Natural killer cell (primary cell): ENCODE results near the gene PTPRR. TPM values are rescaled to one million over a fixed set of nuclear protein-coding genes. Genes with fewer than 3 reads are reported as not detected.

Experiments used
- ATAC-seq, 3 donors: fragments of 150-1000 bp in 2 of 3; fragments of 200-7000 bp in 1 of 3; cut with Tn5 transposase; 1 replicate in 1 of 3; 2 replicates in 2 of 3; pipeline ENCODE4 v1.10.0; 2021; ENCODE audit warnings: mild to moderate bottlenecking in 2 of 3, moderate library complexity in 2 of 3
- DNase-seq, 2 donors: peaks; one replicate each; pipeline versions ENCODE4 v3.0.0 to v3.0.0-alpha.2; 2013 to 2021; ENCODE audit warnings: mixed read lengths in 1 of 2
- H3K27ac ChIP-seq: one replicate; pipeline ENCODE4 v1.5.1; 2013; ENCODE audit warnings: mild to moderate bottlenecking, low read length
- H3K27me3 ChIP-seq: one replicate; pipeline ENCODE4 v1.6.1; 2013; ENCODE audit warnings: low read length; ENCODE audit not compliant: control insufficient read depth, insufficient read depth
- H3K36me3 ChIP-seq: one replicate; pipeline ENCODE4 v1.6.1; 2013; ENCODE audit warnings: low read length; ENCODE audit not compliant: control insufficient read depth, insufficient read depth
- H3K4me1 ChIP-seq: one replicate; pipeline ENCODE4 v1.6.1; 2013; ENCODE audit warnings: low read length; ENCODE audit not compliant: control insufficient read depth, insufficient read depth
- H3K4me3 ChIP-seq: one replicate; pipeline ENCODE4 v1.5.1; 2013; ENCODE audit warnings: low read length
- H3K9me3 ChIP-seq: one replicate; pipeline ENCODE4 v1.6.1; 2013; ENCODE audit warnings: low read length; ENCODE audit not compliant: control insufficient read depth, insufficient read depth
- H3K27ac Mint-ChIP-seq, 2 donors: one replicate each; pipeline ENCODE4 v1.8.0; 2022; ENCODE audit warnings: mild to moderate bottlenecking in 2 of 2, mixed read lengths in 2 of 2, moderate library complexity in 1 of 2
- H3K27me3 Mint-ChIP-seq, 2 donors: one replicate each; pipeline ENCODE4 v1.8.0; 2022; ENCODE audit warnings: low read depth in 2 of 2, mixed read lengths in 2 of 2
- H3K36me3 Mint-ChIP-seq: one replicate; pipeline ENCODE4 v1.8.0; 2022; ENCODE audit warnings: mixed read lengths
- H3K4me1 Mint-ChIP-seq, 2 donors: one replicate each; pipeline ENCODE4 v1.8.0; 2022; ENCODE audit warnings: mixed read lengths in 2 of 2
- H3K4me3 Mint-ChIP-seq: one replicate; pipeline ENCODE4 v1.8.0; 2022; ENCODE audit warnings: mild to moderate bottlenecking, moderate library complexity, mixed read lengths
- H3K9me3 Mint-ChIP-seq, 2 donors: one replicate each; pipeline ENCODE4 v1.8.0; 2022; ENCODE audit warnings: mixed read lengths in 2 of 2
- WGBS: methylation state at CpG from one replicate; pipeline ENCODE4 v1.1.7; 2013; ENCODE audit warnings: missing lambda C conversion rate; ENCODE audit not compliant: insufficient coverage; 5-methylcytosine and 5-hydroxymethylcytosine counted together
- intact Hi-C: fragments of 100-400 bp; cut with micrococcal nuclease; formaldehyde crosslinking; loops from one replicate; pipeline ENCODE4 v1.14.2; 2022
- total RNA-seq, 4 donors: library from RNA; stranded (reverse); fragments of 120-200 nt in 1 of 4; gene quantifications; one replicate each; pipeline versions ENCODE4 v1.2.3 to v1.2.4, GENCODE V29; 2013 to 2022
- TF ChIP-seq, protein P1 (sequence below): fragments of 200-600 bp; IDR thresholded peaks from one replicate; pipeline ENCODE4 v1.8.0; 2022; ENCODE audit warnings: antibody characterized with exemption

The PTPRR gene
- total RNA-seq, 3 donors from 2014 or later (not counting 1 experiment from before 2014, with no cell fraction given), result 0.91 to 1.3 TPM; not detected in 1

GRCh38 chr12:70608184-70608583 is 312.4 kb downstream of the PTPRR start:
- peaks cover 12 to 22% of the 10 kb centered on the region in 2 donors for H3K4me1 Mint-ChIP-seq
- Histone ChIP-seq H3K27me3 (peaks cover 3% of the 10 kb centered on the region), H3K4me1 (peaks cover 9% of the 10 kb centered on the region), H3K9me3 (no peaks in the 10 kb centered on the region), H3K27ac (no peak overlapping the region), H3K36me3 (no peaks in the 10 kb centered on the region), H3K4me3 (no peak overlapping the region)
- no peak overlapping the region for H3K27ac Mint-ChIP-seq
- peak overlapping the region; percentile 84 for H3K4me3 Mint-ChIP-seq
- peaks cover 5 to 6% of the 10 kb centered on the region in 2 donors for H3K27me3 Mint-ChIP-seq
- DNase-seq (no peak), ATAC-seq (no peak)
- intact Hi-C loops, result no loop called here
- TF ChIP-seq, protein P1, sequence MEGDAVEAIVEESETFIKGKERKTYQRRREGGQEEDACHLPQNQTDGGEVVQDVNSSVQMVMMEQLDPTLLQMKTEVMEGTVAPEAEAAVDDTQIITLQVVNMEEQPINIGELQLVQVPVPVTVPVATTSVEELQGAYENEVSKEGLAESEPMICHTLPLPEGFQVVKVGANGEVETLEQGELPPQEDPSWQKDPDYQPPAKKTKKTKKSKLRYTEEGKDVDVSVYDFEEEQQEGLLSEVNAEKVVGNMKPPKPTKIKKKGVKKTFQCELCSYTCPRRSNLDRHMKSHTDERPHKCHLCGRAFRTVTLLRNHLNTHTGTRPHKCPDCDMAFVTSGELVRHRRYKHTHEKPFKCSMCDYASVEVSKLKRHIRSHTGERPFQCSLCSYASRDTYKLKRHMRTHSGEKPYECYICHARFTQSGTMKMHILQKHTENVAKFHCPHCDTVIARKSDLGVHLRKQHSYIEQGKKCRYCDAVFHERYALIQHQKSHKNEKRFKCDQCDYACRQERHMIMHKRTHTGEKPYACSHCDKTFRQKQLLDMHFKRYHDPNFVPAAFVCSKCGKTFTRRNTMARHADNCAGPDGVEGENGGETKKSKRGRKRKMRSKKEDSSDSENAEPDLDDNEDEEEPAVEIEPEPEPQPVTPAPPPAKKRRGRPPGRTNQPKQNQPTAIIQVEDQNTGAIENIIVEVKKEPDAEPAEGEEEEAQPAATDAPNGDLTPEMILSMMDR, result no peak
- H3K9me3 Mint-ChIP-seq, result no peaks in the 10 kb centered on the region
- no CpG with 5 or more reads among the region's 1 CpG for WGBS
- no peaks in the 10 kb centered on the region for H3K36me3 Mint-ChIP-seq

- H3K27ac ChIP-seq, result no peak overlapping the region
- H3K27ac Mint-ChIP-seq, result no peak overlapping the region
- H3K4me3 ChIP-seq, result no peak overlapping the region
- H3K9me3 ChIP-seq, result no peaks in the 10 kb centered on the region
- ATAC-seq, result no peak
- TF ChIP-seq, protein P1, result no peak
- intact Hi-C loops, result no loop called here
- DNase-seq, result no peak
- no peaks in the 10 kb centered on the region for H3K36me3 Mint-ChIP-seq
- no peak overlapping the region for H3K4me3 Mint-ChIP-seq
- no peaks in the 10 kb centered on the region for H3K9me3 Mint-ChIP-seq
- H3K27me3 Mint-ChIP-seq, result peaks cover 5 to 6% of the 10 kb centered on the region in 2 donors
- peaks cover 12 to 22% of the 10 kb centered on the region in 2 donors for H3K4me1 Mint-ChIP-seq
- H3K4me1 ChIP-seq, result peaks cover 9% of the 10 kb centered on the region
- H3K27me3 ChIP-seq, result peaks cover 3% of the 10 kb centered on the region
- H3K36me3 ChIP-seq, result no peaks in the 10 kb centered on the region
These were observed 313.4 kb downstream of the PTPRR start for GRCh38 chr12:70607107-70607506.

GRCh38 chr12:70605976-70606375 is 314.6 kb downstream of the PTPRR start:
- intact Hi-C loops, result no loop called here
- DNase-seq (no peak), ATAC-seq (peak in 1 of 3 donors; percentile 11)
- H3K27me3 Mint-ChIP-seq, result peaks cover 5 to 12% of the 10 kb centered on the region in 2 donors
- Histone ChIP-seq H3K27me3 (peaks cover 3% of the 10 kb centered on the region), H3K36me3 (no peaks in the 10 kb centered on the region), H3K4me3 (no peak overlapping the region), H3K4me1 (peaks cover 9% of the 10 kb centered on the region), H3K27ac (no peak overlapping the region), H3K9me3 (no peaks in the 10 kb centered on the region)
- H3K9me3 Mint-ChIP-seq, result no peaks in the 10 kb centered on the region
- H3K4me3 Mint-ChIP-seq, result no peak overlapping the region
- 92% methylated on average over 4 of the region's 5 CpGs for WGBS
- H3K4me1 Mint-ChIP-seq, result peaks cover 12 to 22% of the 10 kb centered on the region in 2 donors
- TF ChIP-seq, protein P1, result no peak
- H3K27ac Mint-ChIP-seq, result no peak overlapping the region
- no peaks in the 10 kb centered on the region for H3K36me3 Mint-ChIP-seq

DNA sequence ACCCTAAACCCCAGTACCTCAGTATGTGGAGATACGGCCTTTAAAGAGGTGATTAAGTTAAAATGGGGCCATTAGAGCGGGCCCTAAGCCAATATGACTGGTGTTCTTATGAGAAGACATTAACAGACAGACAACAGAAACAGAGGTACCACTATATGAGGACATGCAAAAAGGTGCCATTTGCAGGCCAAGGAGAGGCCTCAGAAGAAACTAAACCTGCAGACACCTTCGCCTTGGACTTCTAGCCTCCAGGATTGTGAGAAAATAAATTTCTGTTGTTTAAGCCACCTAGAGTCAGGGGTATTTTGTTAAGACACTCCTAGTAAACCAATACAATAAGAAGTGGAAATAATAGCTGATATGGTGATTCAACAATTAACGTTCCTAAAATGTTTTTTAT is 315.9 kb downstream of the PTPRR start:
- ATAC-seq, result no peak
- no peak overlapping the region for H3K27ac Mint-ChIP-seq
- intact Hi-C loops, result no loop called here
- peaks cover 2 to 13% of the 10 kb centered on the region in 2 donors for H3K27me3 Mint-ChIP-seq
- H3K9me3 Mint-ChIP-seq, result no peaks in the 10 kb centered on the region
- TF ChIP-seq, protein P1, result no peak
- Histone ChIP-seq H3K27ac (no peak overlapping the region), H3K27me3 (peaks cover 3% of the 10 kb centered on the region), H3K4me1 (peaks cover 9% of the 10 kb centered on the region), H3K9me3 (no peaks in the 10 kb centered on the region), H3K4me3 (no peak overlapping the region), H3K36me3 (no peaks in the 10 kb centered on the region)
- no peaks in the 10 kb centered on the region for H3K36me3 Mint-ChIP-seq
- peaks cover 5 to 13% of the 10 kb centered on the region in 2 donors for H3K4me1 Mint-ChIP-seq
- WGBS, result 87% methylated on average over 3 of the region's 4 CpGs
- no peak overlapping the region for H3K4me3 Mint-ChIP-seq
- no peak for DNase-seq
